Esophagus muscularis mucosa (tissue), 4 donors: ENCODE data around the gene GALNT1. TPM values are rescaled to one million over a fixed set of nuclear protein-coding genes. Genes with fewer than 3 reads are reported as not detected.

Experiments used
- DNase-seq: peaks from one replicate; pipeline ENCODE4 v3.0.0-alpha.2; 2017; ENCODE audit errors: extremely low spot score
- H3K27ac ChIP-seq, 4 donors: fragments of 200-600 bp; sonication (generic); replicated peaks in 1 of 4; 1 replicate in 3 of 4; 2 replicates in 1 of 4; pipeline ENCODE4 v1.5.1; 2016 to 2019; ENCODE audit warnings: mild to moderate bottlenecking in 1 of 4
- H3K27me3 ChIP-seq, 4 donors: fragments of 200-600 bp; sonication (generic); one replicate each; pipeline versions ENCODE4 v1.5.1 to v1.6.0; 2016 to 2019
- H3K36me3 ChIP-seq, 4 donors: fragments of 200-600 bp; sonication (generic); one replicate each; pipeline ENCODE4 v1.5.1; 2016 to 2019
- H3K4me1 ChIP-seq, 4 donors: fragments of 200-600 bp; sonication (generic); one replicate each; pipeline ENCODE4 v1.5.1; 2016 to 2019
- H3K4me3 ChIP-seq, 4 donors: fragments of 200-600 bp; sonication (generic); 1 replicate in 2 of 4; 2 replicates in 2 of 4; pipeline ENCODE4 v1.5.1; 2016 to 2019; ENCODE audit warnings: mild to moderate bottlenecking in 4 of 4, moderate library complexity in 1 of 4
- H3K9me3 ChIP-seq, 4 donors: fragments of 200-600 bp; sonication (generic); 1 replicate in 3 of 4; 2 replicates in 1 of 4; pipeline ENCODE4 v1.5.1; 2016 to 2019
- EP300 ChIP-seq: sonication (generic); formaldehyde crosslinking; IDR thresholded peaks from one replicate; pipeline ENCODE4 v1.6.1; 2017; ENCODE audit warnings: antibody characterized with exemption
- POLR2A ChIP-seq: fragments of 450-650 bp; IDR thresholded peaks from one replicate; pipeline ENCODE4 v1.6.1; 2017; ENCODE audit warnings: antibody characterized with exemption, moderate library complexity, mild to moderate bottlenecking, low read depth
- POLR2AphosphoS5 ChIP-seq, 2 donors: sonication (generic); formaldehyde crosslinking; IDR thresholded peaks; one replicate each; pipeline ENCODE4 v1.6.1; 2017; ENCODE audit warnings: antibody characterized with exemption in 2 of 2
- WGBS: methylation state at CpG from one replicate; pipeline ENCODE4 v1.1.5; 2018; 5-methylcytosine and 5-hydroxymethylcytosine counted together
- intact Hi-C: fragments of 100-400 bp; cut with DNase I; formaldehyde crosslinking; loops from one replicate; pipeline ENCODE4 v1.15.1; 2023
- total RNA-seq, 4 donors: library from RNA; depleted of rRNA; stranded (reverse); fragments of >200 nt; gene quantifications; one replicate each; pipeline versions ENCODE4 v1.1.0 to v1.2.1, GENCODE V29; 2016
- TF ChIP-seq, protein P1 (sequence below), 3 experiments: fragments of 200-600 bp in 2 of 3; fragments of 450-650 bp in 1 of 3; sonication (generic) in 2 of 3; IDR thresholded peaks; one replicate each; pipeline ENCODE4 v1.5.1; 2017 to 2019; ENCODE audit warnings: antibody characterized with exemption in 3 of 3, mild to moderate bottlenecking in 2 of 3, moderate library complexity in 1 of 3

The GALNT1 gene
- total RNA-seq, 4 donors from 2014 or later = 26.4 to 34.5 (median 31.6) TPM

GRCh38 chr18:35680139-35680551 is 98.6 kb downstream of the GALNT1 start:
- Histone ChIP-seq H3K4me3 (no peak overlapping the region), H3K9me3 (no peaks in the 10 kb centered on the region), H3K27ac (no peak overlapping the region), H3K36me3 (peaks cover 0 to 35% (median 11%) of the 10 kb centered on the region in 4 donors), H3K27me3 (no peaks in the 10 kb centered on the region), H3K4me1 (peaks cover 7 to 33% (median 20%) of the 10 kb centered on the region in 4 donors)
- intact Hi-C loops = no loop called here
- TF ChIP-seq EP300 (no peak), POLR2A (no peak), POLR2AphosphoS5 (IDR thresholded peaks at IDR 0.05) (no peak)
- TF ChIP-seq, protein P1, sequence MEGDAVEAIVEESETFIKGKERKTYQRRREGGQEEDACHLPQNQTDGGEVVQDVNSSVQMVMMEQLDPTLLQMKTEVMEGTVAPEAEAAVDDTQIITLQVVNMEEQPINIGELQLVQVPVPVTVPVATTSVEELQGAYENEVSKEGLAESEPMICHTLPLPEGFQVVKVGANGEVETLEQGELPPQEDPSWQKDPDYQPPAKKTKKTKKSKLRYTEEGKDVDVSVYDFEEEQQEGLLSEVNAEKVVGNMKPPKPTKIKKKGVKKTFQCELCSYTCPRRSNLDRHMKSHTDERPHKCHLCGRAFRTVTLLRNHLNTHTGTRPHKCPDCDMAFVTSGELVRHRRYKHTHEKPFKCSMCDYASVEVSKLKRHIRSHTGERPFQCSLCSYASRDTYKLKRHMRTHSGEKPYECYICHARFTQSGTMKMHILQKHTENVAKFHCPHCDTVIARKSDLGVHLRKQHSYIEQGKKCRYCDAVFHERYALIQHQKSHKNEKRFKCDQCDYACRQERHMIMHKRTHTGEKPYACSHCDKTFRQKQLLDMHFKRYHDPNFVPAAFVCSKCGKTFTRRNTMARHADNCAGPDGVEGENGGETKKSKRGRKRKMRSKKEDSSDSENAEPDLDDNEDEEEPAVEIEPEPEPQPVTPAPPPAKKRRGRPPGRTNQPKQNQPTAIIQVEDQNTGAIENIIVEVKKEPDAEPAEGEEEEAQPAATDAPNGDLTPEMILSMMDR (IDR thresholded peaks at IDR 0.05) = no peak
- DNase-seq = no peak

GRCh38 chr18:35682281-35682867 is 100.8 kb downstream of the GALNT1 start:
- Histone ChIP-seq H3K4me1 (peaks cover 7 to 33% (median 20%) of the 10 kb centered on the region in 4 donors), H3K9me3 (no peaks in the 10 kb centered on the region), H3K27ac (no peak overlapping the region), H3K4me3 (no peak overlapping the region), H3K27me3 (no peaks in the 10 kb centered on the region), H3K36me3 (peaks cover 0 to 32% (median 11%) of the 10 kb centered on the region in 4 donors)
- intact Hi-C loops = no loop called here
- 96% methylated on average over 1 of the region's 1 CpG for WGBS
- TF ChIP-seq POLR2AphosphoS5 (IDR thresholded peaks at IDR 0.05) = no peak
- TF ChIP-seq, protein P1 (IDR thresholded peaks at IDR 0.05) = no peak
- no peak for DNase-seq

DNA sequence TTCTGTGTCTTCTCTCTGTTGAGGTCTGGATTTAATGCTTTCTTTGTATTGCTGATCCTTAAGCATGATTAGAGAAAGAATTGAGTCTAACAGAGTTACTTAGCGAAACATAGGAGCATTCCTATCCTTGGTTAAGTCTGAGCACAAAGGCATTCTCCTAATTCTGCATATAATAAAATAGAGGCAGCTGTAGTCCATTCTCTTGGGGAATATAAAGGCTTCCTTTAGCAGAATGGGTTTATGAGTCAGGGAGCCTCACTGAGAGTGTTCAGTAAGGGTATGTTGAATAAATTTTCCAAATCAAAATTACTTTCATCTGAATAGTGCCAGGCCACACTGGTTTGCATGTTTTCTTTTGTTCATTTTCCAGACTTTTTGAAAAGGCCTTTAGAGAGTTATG is 101.5 kb downstream of the GALNT1 start:
- H3K27ac ChIP-seq = no peak overlapping the region
- H3K4me3 ChIP-seq = no peak overlapping the region
- TF ChIP-seq POLR2A (no peak), POLR2AphosphoS5 (IDR thresholded peaks at IDR 0.05) (no peak), EP300 (no peak)
- TF ChIP-seq, protein P1 (IDR thresholded peaks at IDR 0.05) = no peak
- WGBS = 100% methylated on average over 1 of the region's 1 CpG
- peaks cover 0 to 26% (median 10%) of the 10 kb centered on the region in 4 donors for H3K36me3 ChIP-seq
- H3K9me3 ChIP-seq = no peaks in the 10 kb centered on the region
- H3K27me3 ChIP-seq = no peaks in the 10 kb centered on the region
- no peak for DNase-seq
- peaks cover 7 to 33% (median 20%) of the 10 kb centered on the region in 4 donors for H3K4me1 ChIP-seq
- intact Hi-C loops = no loop called here

DNA sequence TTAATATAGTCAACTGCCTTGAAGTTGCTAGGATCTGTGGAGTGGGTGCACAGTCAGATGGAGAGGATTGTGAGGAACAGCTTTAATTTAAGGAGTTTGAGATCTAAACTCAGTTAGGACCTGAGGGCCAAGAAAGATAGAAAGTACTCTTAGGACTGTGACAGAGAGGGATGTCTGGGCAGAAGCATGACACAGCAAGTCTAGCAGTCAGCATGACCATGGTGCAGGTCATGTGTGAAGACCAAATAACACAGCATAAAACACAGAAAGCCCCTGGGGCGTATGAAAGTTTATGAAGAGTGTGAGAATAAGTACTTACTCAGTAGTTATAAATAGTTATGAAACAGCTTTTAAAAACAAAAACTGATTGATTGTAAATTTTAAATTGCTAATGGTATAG is 107.2 kb downstream of the GALNT1 start:
- intact Hi-C loops = no loop called here
- 95% methylated on average over 1 of the region's 1 CpG for WGBS
- Histone ChIP-seq H3K4me3 (no peak overlapping the region), H3K9me3 (no peaks in the 10 kb centered on the region), H3K36me3 (peaks cover 0 to 36% (median 14%) of the 10 kb centered on the region in 4 donors), H3K27ac (no peak overlapping the region), H3K4me1 (peaks cover 0 to 4% (median 4%) of the 10 kb centered on the region in 4 donors), H3K27me3 (no peaks in the 10 kb centered on the region)
- DNase-seq = no peak
- TF ChIP-seq POLR2A = no peak
- TF ChIP-seq, protein P1 (IDR thresholded peaks at IDR 0.05) = no peak
- no peak for TF ChIP-seq EP300
- no peak for TF ChIP-seq POLR2AphosphoS5 (IDR thresholded peaks at IDR 0.05)

DNA sequence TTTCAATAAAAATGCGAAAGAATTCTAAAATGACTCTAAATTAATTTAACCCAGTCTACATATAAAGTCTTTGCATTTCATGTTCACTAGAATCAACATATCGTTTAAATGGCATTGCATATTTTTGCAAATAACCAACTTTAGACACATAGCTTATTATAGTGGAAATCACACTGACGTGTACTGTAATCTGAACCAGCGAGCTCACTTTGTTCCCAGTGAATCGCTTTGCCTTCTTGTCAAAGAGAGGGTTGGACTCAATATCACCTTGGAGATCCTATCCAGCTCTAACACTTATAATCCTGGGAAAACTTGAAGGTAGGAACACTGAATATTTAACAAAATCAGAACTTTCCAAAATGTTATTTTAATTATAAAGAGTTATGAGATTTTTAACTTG is 108.2 kb downstream of the GALNT1 start:
- Histone ChIP-seq H3K36me3 (peaks cover 0 to 35% (median 10%) of the 10 kb centered on the region in 4 donors), H3K9me3 (no peaks in the 10 kb centered on the region), H3K27ac (no peak overlapping the region), H3K27me3 (no peaks in the 10 kb centered on the region), H3K4me1 (no peaks in the 10 kb centered on the region), H3K4me3 (no peak overlapping the region)
- no peak for DNase-seq
- TF ChIP-seq POLR2AphosphoS5 (IDR thresholded peaks at IDR 0.05) (no peak), POLR2A (no peak), EP300 (no peak)
- TF ChIP-seq, protein P1 (IDR thresholded peaks at IDR 0.05) = no peak
- 94% methylated on average over 5 of the region's 5 CpGs for WGBS
- intact Hi-C loops = no loop called here
